HG03135 (cell line): ENCODE results near the gene ARHGEF17.

ENCODE experiments used
- ATAC-seq: cut with Tn5 transposase; IDR thresholded peaks from one replicate; pipeline ENCODE4 v1.9.1; 2021; ENCODE audit warnings: mild to moderate bottlenecking, moderate library complexity; ENCODE audit not compliant: unreplicated experiment

The ARHGEF17 gene

DNA sequence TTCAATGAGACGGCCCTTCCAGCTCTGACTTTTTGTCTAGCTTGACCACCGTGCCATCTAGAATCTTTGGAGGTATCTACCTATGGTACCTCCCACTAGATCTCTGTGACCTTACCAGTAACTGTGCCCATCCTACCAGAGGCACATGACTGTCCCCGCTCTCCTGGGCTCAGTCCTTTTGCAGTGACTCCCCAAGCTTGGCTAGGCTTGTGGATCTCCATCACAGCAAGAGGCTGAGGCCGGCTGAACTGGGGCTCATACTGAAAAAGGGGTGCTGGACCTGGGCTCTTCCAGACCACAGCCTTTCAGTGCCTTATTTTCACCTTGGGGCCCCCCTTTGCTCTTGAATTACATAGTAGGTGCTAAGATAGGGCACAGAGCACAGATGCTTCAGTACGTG is 95.5 kb downstream of the ARHGEF17 start:
- ATAC-seq = no peak

DNA sequence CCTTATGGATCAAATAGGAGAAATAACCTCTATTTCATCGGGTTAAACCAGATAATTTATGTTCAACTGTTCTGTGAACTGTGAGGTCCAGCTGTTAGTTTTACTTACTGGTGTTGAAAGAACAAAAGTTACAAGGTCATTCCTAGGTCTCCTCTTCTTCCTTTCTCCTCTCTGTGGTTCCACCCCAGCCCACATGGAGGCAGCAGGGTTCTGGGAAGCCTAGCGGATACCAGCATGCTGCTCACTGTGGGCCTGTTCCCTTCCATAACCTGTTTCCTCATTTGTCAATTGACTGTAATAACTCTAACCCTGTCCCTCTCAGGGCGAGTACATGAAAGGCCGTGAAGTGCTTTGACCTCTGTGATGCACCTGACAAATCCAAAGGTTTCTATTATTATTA is 96.0 kb downstream of the ARHGEF17 start:
- ATAC-seq = no peak

DNA sequence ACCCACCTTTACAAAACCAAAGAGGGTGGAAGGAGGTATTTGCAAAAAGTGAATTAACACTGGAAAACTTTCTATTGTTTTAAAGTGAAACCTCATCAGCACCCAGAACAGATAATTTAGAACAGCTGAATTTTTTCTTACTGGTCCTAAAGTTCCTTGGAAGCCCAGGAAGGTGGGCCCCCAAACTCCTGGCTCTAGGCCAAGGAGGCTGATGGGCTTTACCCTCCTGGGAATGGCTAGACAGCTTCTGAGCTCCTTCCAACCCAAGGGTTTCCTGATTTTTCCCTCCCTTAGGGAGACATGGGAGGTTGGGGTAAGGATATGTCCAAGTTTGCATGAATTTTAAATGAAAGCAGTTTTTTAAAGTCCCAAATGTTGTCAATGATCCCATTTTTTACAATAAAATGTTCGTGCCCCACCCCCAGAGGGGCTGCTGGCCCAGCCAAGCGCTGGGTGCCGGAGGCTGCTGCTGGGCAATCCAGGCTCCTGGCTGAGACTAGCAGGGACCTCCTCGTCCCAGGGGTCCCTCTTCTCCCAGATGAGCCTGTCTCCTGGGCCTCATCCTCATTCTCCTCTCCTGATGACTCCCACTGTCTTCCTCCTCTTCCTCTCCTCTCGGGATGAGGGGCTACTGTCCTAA is 96.5 kb downstream of the ARHGEF17 start:
- ATAC-seq = no peak

DNA sequence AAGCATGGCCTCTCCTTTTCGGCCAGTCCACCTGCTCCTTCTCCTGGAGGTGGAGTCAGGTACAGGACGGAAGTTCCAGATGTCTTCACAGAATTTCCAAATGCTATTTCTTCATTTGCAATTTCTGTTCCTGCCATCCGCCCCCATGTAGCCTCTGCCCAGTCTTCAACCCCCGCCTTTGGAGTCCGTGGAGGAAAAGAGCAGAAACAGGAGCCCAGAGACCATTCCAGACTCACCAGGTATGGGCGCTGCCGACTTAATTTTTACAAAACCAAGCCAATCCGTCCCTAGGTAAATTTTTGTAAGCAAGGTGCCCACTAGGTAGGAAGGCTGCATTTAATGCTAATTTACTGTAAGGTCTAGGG is 97.1 kb downstream of the ARHGEF17 start:
- no peak for ATAC-seq

DNA sequence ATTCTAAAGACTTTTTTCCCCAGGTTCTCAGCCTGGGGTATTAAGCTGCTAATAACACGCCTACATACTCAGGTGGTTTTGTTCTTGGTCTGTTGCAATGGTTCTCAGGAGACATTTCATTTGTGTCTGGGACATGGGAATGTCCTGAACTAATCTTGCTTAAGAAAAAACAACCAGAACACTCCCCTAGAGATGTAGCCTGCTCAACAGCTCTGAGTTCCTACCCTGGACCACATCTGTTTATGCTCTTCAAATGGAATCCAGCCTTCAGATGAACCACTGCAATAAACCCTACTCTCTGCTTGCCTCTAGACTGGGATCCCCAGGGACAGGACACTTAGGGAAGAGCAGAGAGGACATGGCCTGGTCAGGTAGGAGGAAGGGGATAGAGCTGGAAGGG is 98.1 kb downstream of the ARHGEF17 start:
- no peak for ATAC-seq

DNA sequence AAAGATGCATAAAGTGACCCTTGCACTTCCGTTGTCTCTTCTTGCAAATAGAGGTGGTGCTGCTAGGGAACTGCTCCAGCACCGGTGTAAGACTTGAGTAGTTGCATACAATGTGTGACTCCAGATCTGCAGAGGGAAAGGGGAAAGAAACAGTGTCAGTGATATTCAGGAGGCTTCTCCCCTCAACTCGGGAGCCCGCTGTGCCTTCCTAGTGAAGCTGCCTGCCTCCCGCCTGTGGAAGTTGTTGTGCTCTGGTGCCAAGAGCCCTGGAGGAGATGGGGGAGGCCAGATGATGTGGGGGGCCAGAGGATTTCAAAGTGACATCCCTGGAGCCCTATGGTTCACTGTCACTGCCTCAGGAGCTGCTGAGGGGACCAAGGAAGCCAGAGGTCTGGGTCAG is 98.5 kb downstream of the ARHGEF17 start:
- ATAC-seq = no peak

DNA sequence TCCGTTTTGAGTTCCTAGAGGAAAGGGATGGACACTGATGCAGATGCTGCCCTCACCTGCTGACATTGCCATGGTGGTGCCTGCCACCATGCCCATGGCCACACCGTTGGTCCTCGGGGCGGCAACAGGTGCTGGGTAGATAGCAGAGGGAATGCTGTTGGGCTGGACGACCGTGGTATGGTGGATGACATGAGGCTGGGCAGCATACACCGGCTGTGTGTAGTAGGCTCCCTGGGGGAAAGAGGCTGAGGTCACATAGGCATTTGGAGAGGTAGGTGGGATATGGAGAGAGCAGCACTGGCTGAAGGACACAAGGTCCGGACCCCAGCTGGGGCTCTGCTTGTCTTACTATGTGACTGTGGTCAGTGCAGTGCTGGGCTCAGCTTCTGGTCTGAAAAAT is 101.4 kb downstream of the ARHGEF17 start:
- ATAC-seq = no peak

DNA sequence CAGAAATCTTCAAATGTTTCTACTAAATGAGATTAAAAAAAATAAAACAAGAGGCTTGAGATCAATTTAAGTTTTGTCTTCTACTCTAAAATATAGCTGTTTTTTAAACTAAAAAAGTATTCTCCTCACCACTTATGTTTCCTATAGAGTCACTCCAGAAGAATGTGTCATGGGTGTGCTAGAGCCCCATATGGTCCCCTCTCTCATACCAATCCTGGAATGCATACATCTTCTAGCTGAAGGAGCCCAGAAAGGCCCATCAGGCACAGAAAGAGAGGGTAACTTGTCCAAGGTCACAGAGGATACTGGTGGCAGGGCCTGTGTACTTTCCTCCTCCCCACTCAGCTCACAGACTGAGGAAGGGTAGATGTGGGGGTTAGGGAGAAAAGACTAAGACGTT is 102.6 kb downstream of the ARHGEF17 start:
- ATAC-seq = no peak

DNA sequence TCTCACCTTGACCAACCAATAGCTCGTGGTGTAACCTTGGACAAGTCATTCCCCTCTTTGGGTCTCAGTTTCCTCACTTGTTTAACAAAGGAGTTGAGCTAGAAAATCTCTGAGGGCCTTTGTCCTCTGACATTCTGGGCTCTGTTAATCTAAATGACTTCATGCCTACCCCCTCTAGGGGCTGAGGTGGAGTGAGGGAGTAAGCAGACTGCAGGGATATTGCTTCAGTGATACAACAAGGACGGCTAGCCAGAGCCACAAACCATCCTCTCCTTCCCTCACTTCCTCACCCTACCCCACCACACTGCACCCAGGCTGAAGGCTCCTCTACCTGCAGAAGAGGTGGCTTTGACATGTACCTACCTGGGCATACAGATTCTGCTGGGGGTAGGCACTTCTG is 103.0 kb downstream of the ARHGEF17 start:
- no peak for ATAC-seq

DNA sequence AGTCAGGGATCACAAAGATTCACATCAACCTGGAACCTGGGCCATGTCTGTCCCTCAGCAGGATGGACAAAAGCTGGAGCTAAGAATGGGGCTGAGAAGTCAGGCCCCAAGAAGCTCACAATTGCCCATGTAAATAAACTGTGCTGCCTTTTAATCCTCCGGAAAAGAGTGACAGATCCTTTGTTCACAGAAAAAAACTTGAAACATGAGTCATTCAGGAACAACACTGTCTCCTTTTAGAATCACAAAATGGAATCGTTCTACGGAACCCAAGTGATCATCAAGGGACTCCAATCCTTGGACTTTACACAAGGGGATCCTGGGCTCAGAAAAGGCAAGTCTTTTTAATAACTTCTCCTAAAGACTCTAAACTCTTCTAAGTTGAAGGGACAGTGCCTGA is 104.2 kb downstream of the ARHGEF17 start:
- ATAC-seq = no peak

DNA sequence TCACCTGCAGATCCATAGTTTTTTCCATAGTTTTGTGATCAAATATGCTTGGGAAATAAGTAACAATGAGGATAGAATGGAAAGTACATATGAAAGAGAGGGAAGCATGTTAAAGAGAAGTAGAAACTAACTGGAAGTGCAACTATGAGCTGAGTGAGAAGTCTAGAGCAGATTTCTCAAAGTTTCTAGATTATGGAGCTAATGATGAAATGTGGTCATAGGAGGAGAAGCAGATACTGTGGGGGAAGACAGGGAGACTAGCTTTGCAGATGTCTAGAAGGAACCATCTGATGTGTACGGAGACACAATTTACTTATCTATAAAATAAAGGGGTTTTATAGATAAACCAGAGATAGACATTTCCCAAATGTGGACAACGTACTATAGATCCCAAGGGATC is 105.2 kb downstream of the ARHGEF17 start:
- no peak for ATAC-seq

DNA sequence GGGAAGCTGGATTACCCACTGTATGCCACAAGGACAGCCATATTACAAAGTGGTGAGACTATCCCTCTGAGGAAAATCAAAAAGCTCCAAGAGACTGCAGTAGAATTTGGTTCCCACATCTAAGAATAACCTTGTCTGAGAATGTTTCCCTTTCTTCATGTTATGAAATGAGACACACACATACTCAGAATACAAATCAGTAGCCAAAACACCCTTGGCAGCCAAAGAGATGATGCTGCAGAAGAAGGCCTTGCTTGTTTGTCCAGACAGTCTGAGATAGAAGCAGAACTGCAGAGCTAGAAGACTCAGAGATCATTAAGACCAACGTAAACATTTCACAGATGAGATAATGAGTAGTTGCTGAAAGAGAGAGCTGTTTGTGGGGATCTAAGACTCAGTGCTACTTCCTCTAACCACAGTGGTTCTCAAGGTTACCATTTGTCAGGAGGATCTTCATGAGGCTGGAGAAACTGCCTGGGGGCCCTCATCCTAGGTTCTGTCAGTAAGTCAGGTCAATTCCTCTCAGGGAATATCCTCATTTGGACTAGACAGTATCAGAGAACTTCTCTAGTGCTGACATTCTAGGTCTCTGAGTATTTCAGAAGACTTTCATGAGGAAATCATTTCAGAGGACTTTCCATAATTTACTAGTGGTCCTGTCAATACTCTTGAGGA is 107.0 kb downstream of the ARHGEF17 start:
- no peak for ATAC-seq

DNA sequence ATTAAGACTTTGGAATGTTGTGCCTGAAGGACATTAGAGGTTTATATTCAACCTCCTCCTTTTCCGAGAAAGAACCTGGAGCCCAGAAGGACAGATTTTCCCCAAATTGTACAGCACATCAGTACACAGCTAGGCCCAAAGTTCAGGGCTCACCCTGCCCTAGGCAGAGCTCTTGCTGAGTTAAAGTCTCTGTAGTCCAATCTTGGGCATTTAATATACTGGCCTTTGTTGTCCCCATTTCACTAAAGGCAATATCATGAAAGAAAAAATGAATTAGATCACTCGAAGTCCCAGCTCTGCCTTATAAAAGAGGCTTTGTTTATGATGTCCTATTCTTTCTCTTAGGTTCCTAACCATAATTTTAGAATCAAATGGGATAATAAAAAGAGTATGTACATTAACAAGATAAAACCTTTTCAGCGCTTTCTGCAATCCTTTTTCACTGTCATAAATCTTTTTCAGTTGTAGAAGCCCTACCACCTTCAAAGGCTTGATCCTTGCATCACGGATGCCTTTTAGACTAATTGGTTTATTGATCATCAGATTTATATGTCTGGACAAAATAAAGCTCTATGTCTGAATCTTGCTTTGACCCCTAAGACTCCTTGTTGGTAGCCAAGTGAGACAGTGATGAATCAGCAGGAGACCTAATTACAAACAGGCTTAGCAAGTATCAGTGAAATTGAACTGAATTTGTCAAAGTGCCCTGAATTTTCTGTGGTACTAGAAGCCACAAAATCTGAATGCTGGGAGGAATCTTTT is 108.0 kb downstream of the ARHGEF17 start:
- no peak for ATAC-seq

DNA sequence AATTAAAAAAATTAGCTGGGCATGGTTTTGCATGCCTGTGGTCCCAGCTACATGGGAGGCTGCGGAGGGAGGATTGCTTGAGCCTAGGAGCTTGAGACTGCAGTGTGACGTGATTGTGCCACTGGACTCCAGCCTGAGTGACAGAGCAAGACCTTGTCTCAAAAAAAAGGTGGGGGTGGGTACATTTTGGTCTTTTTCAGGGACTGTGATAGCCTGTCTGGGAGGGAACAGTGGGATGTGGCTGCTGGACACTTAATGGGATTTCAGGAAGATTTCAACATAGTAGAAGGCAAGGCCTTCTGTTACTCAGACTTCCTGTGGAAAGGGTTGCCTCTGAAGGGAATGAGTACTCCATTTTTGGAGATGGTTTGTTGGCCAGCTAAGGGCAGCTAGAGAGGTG is 108.7 kb downstream of the ARHGEF17 start:
- no peak for ATAC-seq
